Measurements from ENCODE around the gene BPIFA1. TPM values are rescaled to one million over a fixed set of nuclear protein-coding genes. Genes with fewer than 3 reads are reported as not detected.

The BPIFA1 gene
- total RNA-seq, 1 donor from 2014 or later: not detected

DNA sequence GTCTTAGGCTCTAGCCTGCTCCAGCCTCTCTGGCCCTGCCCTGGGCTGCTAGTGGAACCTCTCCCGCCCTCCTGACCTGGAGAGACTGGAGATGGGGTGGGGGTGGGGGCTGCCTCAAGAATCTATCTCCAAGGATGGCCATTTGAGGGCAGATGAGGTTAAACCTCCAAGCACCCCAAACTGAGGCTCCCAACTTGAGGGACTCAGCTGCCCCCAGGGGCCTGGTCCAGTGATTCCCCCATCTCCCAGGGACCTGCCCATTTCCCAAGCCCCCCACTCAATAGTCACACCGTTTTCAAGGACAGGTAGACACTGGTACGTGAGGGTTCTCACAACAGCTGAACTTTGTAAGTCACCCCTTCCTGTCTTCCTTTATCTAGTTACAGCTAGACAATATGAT, 40.1 kb downstream of the BPIFA1 start:
- no peaks in the 10 kb centered on the region for H3K36me3 ChIP-seq (ENCODE audit: control insufficient read depth in 3 of 3, insufficient read depth in 3 of 3, low read length in 3 of 3)
- no peak overlapping the region for H3K4me3 ChIP-seq (ENCODE audit: low read length in 3 of 3)
- no peaks in the 10 kb centered on the region for H3K4me1 ChIP-seq (ENCODE audit: control insufficient read depth in 3 of 3, insufficient read depth in 3 of 3, low read length in 3 of 3)
- peaks cover 13 to 43% (median 26%) of the 10 kb centered on the region in 3 donors for H3K27me3 ChIP-seq (ENCODE audit: control insufficient read depth in 3 of 3, insufficient read depth in 3 of 3, low read length in 3 of 3)
- H3K9me3 ChIP-seq (ENCODE audit: control insufficient read depth in 3 of 3, low read length in 3 of 3): no peaks in the 10 kb centered on the region
- H3K9ac ChIP-seq (ENCODE audit: low read depth in 1 of 3, low read length in 3 of 3): no peak overlapping the region
- no peak overlapping the region for H3K27ac ChIP-seq (ENCODE audit: low read depth, low read length)

DNA sequence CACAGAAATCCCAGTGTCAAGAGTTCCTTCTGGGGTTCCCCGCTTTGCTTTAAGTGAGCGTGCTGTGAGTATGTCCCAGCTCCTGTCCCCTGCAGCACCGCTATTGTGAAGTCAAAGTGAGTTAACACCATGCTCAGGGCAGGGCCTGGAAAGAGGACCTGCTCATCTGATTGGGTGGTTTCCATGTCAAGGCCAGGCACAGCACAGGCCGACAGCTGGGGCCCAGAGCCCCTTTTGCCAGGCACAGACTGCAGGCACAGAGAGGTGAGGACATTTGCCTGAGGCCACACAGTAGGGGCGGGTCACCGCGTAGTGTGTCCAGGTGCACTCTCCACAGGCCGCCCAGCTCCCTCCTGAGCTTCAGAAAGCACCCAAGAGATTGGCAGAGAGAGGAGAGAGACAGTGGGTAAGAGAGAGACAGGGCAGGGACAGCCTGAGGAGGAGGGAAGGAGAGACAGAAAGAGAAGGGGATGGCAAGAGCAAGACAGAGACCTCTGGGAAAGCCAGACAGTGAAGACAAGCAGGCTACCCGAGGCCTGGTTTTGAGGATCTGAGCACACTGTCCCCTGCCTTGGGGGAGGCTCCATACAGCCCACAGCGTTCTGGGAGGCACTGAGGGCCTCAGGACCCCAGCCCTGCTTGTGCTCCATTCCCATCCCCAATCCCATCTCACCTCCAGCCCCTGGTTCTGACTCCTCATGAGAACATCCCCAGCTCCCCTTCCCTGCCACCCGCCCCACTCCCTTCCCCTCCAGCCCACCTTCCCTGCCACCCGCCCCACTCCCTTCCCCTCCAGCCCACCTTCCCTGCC, 40.7 kb downstream of the BPIFA1 start:
- H3K27me3 ChIP-seq (ENCODE audit: control insufficient read depth in 3 of 3, insufficient read depth in 3 of 3, low read length in 3 of 3): peaks cover 16 to 42% (median 30%) of the 10 kb centered on the region in 3 donors
- no peak overlapping the region for H3K9ac ChIP-seq (ENCODE audit: low read depth in 1 of 3, low read length in 3 of 3)
- no peaks in the 10 kb centered on the region for H3K36me3 ChIP-seq (ENCODE audit: control insufficient read depth in 3 of 3, insufficient read depth in 3 of 3, low read length in 3 of 3)

GRCh38 chr20:33277471-33278441, 42.0 kb downstream of the BPIFA1 start:
- Histone ChIP-seq H3K27ac (ENCODE audit: low read depth, low read length) (no peak overlapping the region), H3K27me3 (ENCODE audit: control insufficient read depth in 3 of 3, insufficient read depth in 3 of 3, low read length in 3 of 3) (peaks cover 18 to 47% (median 41%) of the 10 kb centered on the region in 3 donors), H3K4me1 (ENCODE audit: control insufficient read depth in 3 of 3, insufficient read depth in 3 of 3, low read length in 3 of 3) (no peaks in the 10 kb centered on the region), H3K9ac (ENCODE audit: low read depth in 1 of 3, low read length in 3 of 3) (no peak overlapping the region), H3K4me3 (ENCODE audit: low read length in 3 of 3) (no peak overlapping the region), H3K9me3 (ENCODE audit: control insufficient read depth in 3 of 3, low read length in 3 of 3) (no peaks in the 10 kb centered on the region), H3K36me3 (ENCODE audit: control insufficient read depth in 3 of 3, insufficient read depth in 3 of 3, low read length in 3 of 3) (no peaks in the 10 kb centered on the region)

More for the DNA sequence above, 40.7 kb downstream of the BPIFA1 start:
- no peaks in the 10 kb centered on the region for H3K9me3 ChIP-seq (ENCODE audit: control insufficient read depth in 3 of 3, low read length in 3 of 3)
- H3K27ac ChIP-seq (ENCODE audit: low read depth, low read length): no peak overlapping the region
- no peak overlapping the region for H3K4me3 ChIP-seq (ENCODE audit: low read length in 3 of 3)
- no peaks in the 10 kb centered on the region for H3K4me1 ChIP-seq (ENCODE audit: control insufficient read depth in 3 of 3, insufficient read depth in 3 of 3, low read length in 3 of 3)

DNA sequence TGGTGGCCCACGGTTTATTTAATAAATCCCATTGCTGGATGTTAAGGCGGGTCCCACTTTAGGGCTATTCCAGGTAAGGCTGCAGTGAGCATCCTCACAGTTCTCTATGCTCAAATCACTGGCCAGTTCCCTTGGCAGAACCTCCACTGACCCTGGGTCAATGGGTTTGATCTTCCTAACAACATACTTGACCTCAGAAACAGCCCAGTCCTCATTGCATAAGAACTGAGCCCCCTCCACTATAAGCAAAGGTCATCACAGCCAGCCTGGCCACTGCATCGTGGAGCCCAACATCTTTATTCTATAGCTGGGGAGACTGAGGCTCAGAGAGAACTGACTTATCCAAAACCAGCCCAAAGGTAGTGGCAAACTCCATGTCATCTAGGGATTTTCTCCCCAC, 42.9 kb downstream of the BPIFA1 start:
- Histone ChIP-seq H3K4me1 (ENCODE audit: control insufficient read depth in 3 of 3, insufficient read depth in 3 of 3, low read length in 3 of 3) (no peaks in the 10 kb centered on the region), H3K27ac (ENCODE audit: low read depth, low read length) (no peak overlapping the region), H3K9me3 (ENCODE audit: control insufficient read depth in 3 of 3, low read length in 3 of 3) (no peaks in the 10 kb centered on the region), H3K4me3 (ENCODE audit: low read length in 3 of 3) (no peak overlapping the region), H3K9ac (ENCODE audit: low read depth in 1 of 3, low read length in 3 of 3) (no peak overlapping the region), H3K27me3 (ENCODE audit: control insufficient read depth in 3 of 3, insufficient read depth in 3 of 3, low read length in 3 of 3) (peaks cover 18 to 53% (median 41%) of the 10 kb centered on the region in 3 donors), H3K36me3 (ENCODE audit: control insufficient read depth in 3 of 3, insufficient read depth in 3 of 3, low read length in 3 of 3) (no peaks in the 10 kb centered on the region)

- Histone ChIP-seq H3K36me3 (ENCODE audit: control insufficient read depth in 3 of 3, insufficient read depth in 3 of 3, low read length in 3 of 3) (no peaks in the 10 kb centered on the region), H3K27me3 (ENCODE audit: control insufficient read depth in 3 of 3, insufficient read depth in 3 of 3, low read length in 3 of 3) (peaks cover 18 to 54% (median 46%) of the 10 kb centered on the region in 3 donors), H3K9ac (ENCODE audit: low read depth in 1 of 3, low read length in 3 of 3) (no peak overlapping the region), H3K27ac (ENCODE audit: low read depth, low read length) (no peak overlapping the region), H3K4me3 (ENCODE audit: low read length in 3 of 3) (no peak overlapping the region), H3K9me3 (ENCODE audit: control insufficient read depth in 3 of 3, low read length in 3 of 3) (no peaks in the 10 kb centered on the region), H3K4me1 (ENCODE audit: control insufficient read depth in 3 of 3, insufficient read depth in 3 of 3, low read length in 3 of 3) (no peaks in the 10 kb centered on the region)
Measured at GRCh38 chr20:33279261-33279910, 43.6 kb downstream of the BPIFA1 start.

GRCh38 chr20:33280000-33280680, 44.3 kb downstream of the BPIFA1 start:
- H3K9me3 ChIP-seq (ENCODE audit: control insufficient read depth in 3 of 3, low read length in 3 of 3): no peaks in the 10 kb centered on the region
- H3K27me3 ChIP-seq (ENCODE audit: control insufficient read depth in 3 of 3, insufficient read depth in 3 of 3, low read length in 3 of 3): peaks cover 22 to 60% (median 53%) of the 10 kb centered on the region in 3 donors
- H3K4me3 ChIP-seq (ENCODE audit: low read length in 3 of 3): no peak overlapping the region
- no peaks in the 10 kb centered on the region for H3K36me3 ChIP-seq (ENCODE audit: control insufficient read depth in 3 of 3, insufficient read depth in 3 of 3, low read length in 3 of 3)
- no peak overlapping the region for H3K27ac ChIP-seq (ENCODE audit: low read depth, low read length)
- no peaks in the 10 kb centered on the region for H3K4me1 ChIP-seq (ENCODE audit: control insufficient read depth in 3 of 3, insufficient read depth in 3 of 3, low read length in 3 of 3)
- no peak overlapping the region for H3K9ac ChIP-seq (ENCODE audit: low read depth in 1 of 3, low read length in 3 of 3)

- H3K27me3 ChIP-seq (ENCODE audit: control insufficient read depth in 3 of 3, insufficient read depth in 3 of 3, low read length in 3 of 3): peaks cover 24 to 63% (median 54%) of the 10 kb centered on the region in 3 donors
- no peaks in the 10 kb centered on the region for H3K4me1 ChIP-seq (ENCODE audit: control insufficient read depth in 3 of 3, insufficient read depth in 3 of 3, low read length in 3 of 3)
- no peak overlapping the region for H3K27ac ChIP-seq (ENCODE audit: low read depth, low read length)
- no peaks in the 10 kb centered on the region for H3K9me3 ChIP-seq (ENCODE audit: control insufficient read depth in 3 of 3, low read length in 3 of 3)
- no peak overlapping the region for H3K4me3 ChIP-seq (ENCODE audit: low read length in 3 of 3)
- no peaks in the 10 kb centered on the region for H3K36me3 ChIP-seq (ENCODE audit: control insufficient read depth in 3 of 3, insufficient read depth in 3 of 3, low read length in 3 of 3)
- H3K9ac ChIP-seq (ENCODE audit: low read depth in 1 of 3, low read length in 3 of 3): no peak overlapping the region
Measured at GRCh38 chr20:33280775-33281174, 45.0 kb downstream of the BPIFA1 start.

DNA sequence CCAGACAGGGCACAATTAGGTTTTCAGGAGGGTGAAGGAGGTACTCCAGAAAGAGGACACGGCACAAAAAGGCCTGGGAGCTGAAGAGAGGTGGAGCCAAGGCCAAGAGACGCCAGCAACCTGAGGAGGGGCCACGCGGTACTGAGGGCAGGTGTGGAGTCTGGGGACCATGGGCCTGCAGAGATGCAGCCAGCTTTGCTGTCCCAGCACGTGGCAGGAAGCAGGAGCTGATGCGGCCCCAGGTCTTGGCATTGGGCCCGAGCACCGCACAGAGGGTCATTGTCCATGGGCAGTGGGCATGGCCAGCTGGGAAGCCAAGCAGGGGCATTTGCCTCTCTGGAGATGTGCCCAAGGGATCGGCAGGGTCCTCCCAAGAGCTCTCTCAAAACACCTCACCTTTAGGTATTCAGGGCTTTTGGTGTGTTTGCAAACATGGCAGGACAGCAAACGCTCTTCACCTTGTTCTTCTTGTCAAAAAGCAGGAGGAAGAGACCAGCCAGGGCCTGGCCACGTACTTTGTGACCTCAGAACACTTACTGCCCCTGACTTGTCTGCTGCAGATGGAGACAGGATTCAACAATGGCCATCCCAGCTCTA, 45.9 kb downstream of the BPIFA1 start:
- no peak overlapping the region for H3K27ac ChIP-seq (ENCODE audit: low read depth, low read length)
- no peak overlapping the region for H3K9ac ChIP-seq (ENCODE audit: low read depth in 1 of 3, low read length in 3 of 3)
- no peaks in the 10 kb centered on the region for H3K9me3 ChIP-seq (ENCODE audit: control insufficient read depth in 3 of 3, low read length in 3 of 3)
- H3K36me3 ChIP-seq (ENCODE audit: control insufficient read depth in 3 of 3, insufficient read depth in 3 of 3, low read length in 3 of 3): no peaks in the 10 kb centered on the region
- H3K4me1 ChIP-seq (ENCODE audit: control insufficient read depth in 3 of 3, insufficient read depth in 3 of 3, low read length in 3 of 3): no peaks in the 10 kb centered on the region
- peaks cover 27 to 63% (median 52%) of the 10 kb centered on the region in 3 donors for H3K27me3 ChIP-seq (ENCODE audit: control insufficient read depth in 3 of 3, insufficient read depth in 3 of 3, low read length in 3 of 3)
- no peak overlapping the region for H3K4me3 ChIP-seq (ENCODE audit: low read length in 3 of 3)

All from skeletal muscle tissue (tissue), 4 donors.